H9 (cell line): ENCODE measurements around the gene C11orf91. TPM values are rescaled to one million over a fixed set of nuclear protein-coding genes. Genes with fewer than 3 reads are reported as not detected.

Source experiments
- DNase-seq: peaks from one replicate; pipeline ENCODE4 v3.0.0-alpha.2; 2017
- H2AFZ ChIP-seq: one replicate; pipeline ENCODE4 v1.6.1; 2013; ENCODE audit warnings: mild to moderate bottlenecking, low read length, control low read depth, moderate library complexity
- H2AK5ac ChIP-seq: 2 replicates; pipeline ENCODE4 v1.6.1; 2013; ENCODE audit warnings: low read length, control low read depth, mixed read lengths; ENCODE audit not compliant: insufficient read length
- H2BK120ac ChIP-seq: one replicate; pipeline ENCODE4 v1.6.1; 2013; ENCODE audit warnings: low read depth, mild to moderate bottlenecking, low read length, control low read depth, inconsistent platforms; ENCODE audit not compliant: poor library complexity, severe bottlenecking
- H2BK12ac ChIP-seq: 2 replicates; pipeline ENCODE4 v1.6.1; 2013; ENCODE audit warnings: low read length, control low read depth, mixed read lengths, low read depth; ENCODE audit not compliant: insufficient read length
- H2BK15ac ChIP-seq: 2 replicates; pipeline ENCODE4 v1.6.1; 2013; ENCODE audit warnings: low read depth, low read length, control low read depth
- H2BK20ac ChIP-seq: one replicate; pipeline ENCODE4 v1.6.1; 2013; ENCODE audit warnings: low read depth, mild to moderate bottlenecking, low read length, control low read depth, inconsistent platforms; ENCODE audit not compliant: poor library complexity, severe bottlenecking
- H2BK5ac ChIP-seq: 2 replicates; pipeline ENCODE4 v1.6.1; 2013; ENCODE audit warnings: low read length, control low read depth, mixed read lengths; ENCODE audit not compliant: insufficient read length
- H3K14ac ChIP-seq: 2 replicates; pipeline ENCODE4 v1.6.1; 2013; ENCODE audit warnings: low read length, control low read depth; ENCODE audit not compliant: insufficient read depth
- H3K18ac ChIP-seq: 2 replicates; pipeline ENCODE4 v1.6.1; 2013; ENCODE audit warnings: low read depth, mild to moderate bottlenecking, mixed read lengths, low read length, control low read depth; ENCODE audit not compliant: insufficient read length
- H3K23ac ChIP-seq: 2 replicates; pipeline ENCODE4 v1.6.1; 2013; ENCODE audit warnings: low read length, control low read depth, mixed read lengths, low read depth; ENCODE audit not compliant: insufficient read length
- H3K23me2 ChIP-seq: 2 replicates; pipeline ENCODE4 v1.6.1; 2013; ENCODE audit warnings: low read depth, mild to moderate bottlenecking, mixed read lengths, low read length, control low read depth; ENCODE audit not compliant: insufficient read length, poor library complexity, severe bottlenecking
- H3K27ac ChIP-seq: 2 replicates; pipeline ENCODE4 v1.5.1; 2013; ENCODE audit warnings: low read length, control low read depth, mixed read lengths, low read depth; ENCODE audit not compliant: insufficient read length
- H3K27me3 ChIP-seq: 2 replicates; pipeline ENCODE4 v1.6.1; 2013; ENCODE audit warnings: low read length, control low read depth, inconsistent platforms; ENCODE audit not compliant: insufficient read depth
- H3K4ac ChIP-seq: 2 replicates; pipeline ENCODE4 v1.6.1; 2013; ENCODE audit warnings: low read depth, mild to moderate bottlenecking, control low read depth, inconsistent platforms, low read length, moderate library complexity
- H3K4me1 ChIP-seq: 2 replicates; pipeline ENCODE4 v1.6.1; 2013; ENCODE audit warnings: low read length, control low read depth, inconsistent platforms; ENCODE audit not compliant: insufficient read depth
- H3K4me2 ChIP-seq: 2 replicates; pipeline ENCODE4 v1.6.1; 2013; ENCODE audit warnings: low read length, control low read depth, mixed read lengths; ENCODE audit not compliant: insufficient read length, insufficient read depth
- H3K56ac ChIP-seq: 2 replicates; pipeline ENCODE4 v1.6.1; 2013; ENCODE audit warnings: low read depth, mild to moderate bottlenecking, mixed read lengths, low read length, control low read depth; ENCODE audit not compliant: insufficient read length
- H3K79me1 ChIP-seq: 2 replicates; pipeline ENCODE4 v1.6.1; 2013; ENCODE audit warnings: low read depth, mild to moderate bottlenecking, moderate library complexity, low read length, control low read depth, inconsistent platforms; ENCODE audit not compliant: insufficient read depth, poor library complexity, severe bottlenecking
- H3K79me2 ChIP-seq: 2 replicates; pipeline ENCODE4 v1.6.1; 2013; ENCODE audit warnings: low read length, control low read depth, inconsistent platforms; ENCODE audit not compliant: insufficient read depth
- H3K9ac ChIP-seq: 2 replicates; pipeline ENCODE4 v1.6.1; 2013; ENCODE audit warnings: low read length, control low read depth, mixed read lengths; ENCODE audit not compliant: insufficient read length; ENCODE audit errors: extremely low read depth
- H3K9me3 ChIP-seq: one replicate; pipeline ENCODE4 v1.6.1; 2013; ENCODE audit warnings: low read depth, low read length, inconsistent platforms; ENCODE audit not compliant: control insufficient read depth
- H3T11ph ChIP-seq: one replicate; pipeline ENCODE4 v1.6.1; 2013; ENCODE audit warnings: mild to moderate bottlenecking, low read length, control low read depth, inconsistent platforms
- H4K20me1 ChIP-seq: one replicate; pipeline ENCODE4 v1.6.1; 2013; ENCODE audit not compliant: control insufficient read depth, insufficient read length, insufficient read depth
- H4K5ac ChIP-seq: 2 replicates; pipeline ENCODE4 v1.6.1; 2013; ENCODE audit warnings: low read depth, mild to moderate bottlenecking, mixed read lengths, low read length, control low read depth; ENCODE audit not compliant: insufficient read length
- H4K8ac ChIP-seq: replicated peaks from 2 replicates; pipeline ENCODE4 v1.6.1; 2013; ENCODE audit warnings: low read length, control low read depth, mixed read lengths, low read depth; ENCODE audit not compliant: insufficient read length
- H4K91ac ChIP-seq: 2 replicates; pipeline ENCODE4 v1.6.1; 2013; ENCODE audit warnings: low read depth, mild to moderate bottlenecking, moderate library complexity, mixed read lengths, low read length, control low read depth; ENCODE audit not compliant: insufficient read length
- H3K27ac Mint-ChIP-seq, 3 experiments: 2 replicates in 2 of 3; 3 replicates in 1 of 3; pipeline ENCODE4 v1.8.0; 2020 to 2021; ENCODE audit warnings: mixed read lengths in 3 of 3, mild to moderate bottlenecking in 1 of 3, moderate library complexity in 1 of 3
- H3K27me3 Mint-ChIP-seq: 2 replicates; pipeline ENCODE4 v1.8.0; 2021; ENCODE audit warnings: low read depth, mild to moderate bottlenecking, moderate library complexity, mixed read lengths
- H3K36me3 Mint-ChIP-seq, 3 experiments: 2 replicates in 2 of 3; 3 replicates in 1 of 3; pipeline ENCODE4 v1.8.0; 2020 to 2021; ENCODE audit warnings: low read depth in 3 of 3, mixed read lengths in 3 of 3; ENCODE audit not compliant: insufficient read depth in 1 of 3
- H3K4me1 Mint-ChIP-seq, 2 experiments: 2 replicates each; pipeline ENCODE4 v1.8.0; 2020; ENCODE audit warnings: mixed read lengths in 2 of 2
- H3K4me3 Mint-ChIP-seq, 2 experiments: 2 replicates in 1 of 2; 3 replicates in 1 of 2; pipeline ENCODE4 v1.8.0; 2020 to 2021; ENCODE audit warnings: mild to moderate bottlenecking in 2 of 2, mixed read lengths in 2 of 2, moderate library complexity in 1 of 2
- H3K9me3 Mint-ChIP-seq, 2 experiments: 2 replicates in 1 of 2; 3 replicates in 1 of 2; pipeline ENCODE4 v1.8.0; 2020; ENCODE audit warnings: mild to moderate bottlenecking in 2 of 2, mixed read lengths in 2 of 2, moderate library complexity in 1 of 2
- CTCF ChIP-seq: fragments of 200-600 bp; sonication (generic); conservative IDR thresholded peaks from 3 replicates; pipeline ENCODE4 v1.8.0; 2021; ENCODE audit warnings: antibody characterized with exemption, mild to moderate bottlenecking
- WGBS: extraction: QIAGEN DNeasy Blood & Tissue Kit; methylation state at CpG from one replicate; pipeline ENCODE4 v1.1.7; 2013; ENCODE audit warnings: missing lambda C conversion rate, low lambda C conversion rate, mixed read lengths; ENCODE audit not compliant: insufficient read length; ENCODE audit errors: extremely low coverage; 5-methylcytosine and 5-hydroxymethylcytosine counted together
- total RNA-seq: library from RNA; stranded (reverse); gene quantifications from 2 replicates; pipeline ENCODE4 v1.2.1, GENCODE V29; 2021

Gene C11orf91
- total RNA-seq, 1 experiment from 2014 or later: not detected

GRCh38 chr11:33700063-33700501 lies 544 bp downstream of the C11orf91 start:
- Histone ChIP-seq H4K8ac (no peak overlapping the region), H3K27me3 (no peaks in the 10 kb centered on the region), H3K27ac (no peak overlapping the region), H2BK15ac (no peak overlapping the region), H3K79me2 (no peaks in the 10 kb centered on the region), H2AFZ (no peak overlapping the region), H2BK5ac (no peak overlapping the region), H3K9me3 (no peaks in the 10 kb centered on the region), H4K5ac (no peak overlapping the region), H3T11ph (no peak overlapping the region), H2AK5ac (no peak overlapping the region), H3K23me2 (peaks cover 5% of the 10 kb centered on the region), H2BK12ac (no peak overlapping the region), H3K4ac (no peak overlapping the region), H2BK20ac (no peak overlapping the region), H3K14ac (no peak overlapping the region), H3K56ac (no peak overlapping the region), H3K18ac (no peak overlapping the region), H3K4me2 (peak overlapping the region; percentile 43), H3K9ac (no peak overlapping the region), H2BK120ac (no peak overlapping the region), H3K23ac (no peak overlapping the region), H3K4me1 (peaks cover 1% of the 10 kb centered on the region; the same call in 1 of the 2 replicates), H4K20me1 (no peaks in the 10 kb centered on the region), H3K79me1 (no peaks in the 10 kb centered on the region), H4K91ac (no peak overlapping the region)
- H3K36me3 Mint-ChIP-seq: no peaks in the 10 kb centered on the region
- WGBS: no CpG with 5 or more reads among the region's 25 CpGs
- no peaks in the 10 kb centered on the region for H3K9me3 Mint-ChIP-seq
- H3K4me1 Mint-ChIP-seq: peaks cover 39 to 42% of the 10 kb centered on the region in 2 experiments
- H3K4me3 Mint-ChIP-seq: peak overlapping the region; percentile 78 to 81
- no peak for TF ChIP-seq CTCF
- H3K27ac Mint-ChIP-seq: no peak overlapping the region
- no peak for DNase-seq
- H3K27me3 Mint-ChIP-seq: peaks cover 19% of the 10 kb centered on the region
